Neural progenitor cell (in vitro differentiated cells): ENCODE results near the gene MGRN1.

ENCODE experiments used
- CTCF ChIP-seq: fragments of 200-600 bp; sonication (generic); IDR thresholded peaks from 2 replicates; pipeline ENCODE4 v1.5.1; 2017; ENCODE audit warnings: antibody characterized with exemption, mild to moderate bottlenecking
- EZH2phosphoT487 ChIP-seq: fragments of 200-600 bp; sonication (generic); IDR thresholded peaks from 2 replicates; pipeline ENCODE4 v1.6.1; 2017; ENCODE audit warnings: antibody characterized with exemption

- TF ChIP-seq CTCF (no peak), EZH2phosphoT487 (no peak)
Measured at GRCh38 chr16:4604401-4604800, 20.2 kb upstream of the MGRN1 start.
